Keratinocyte (primary cell): ENCODE results near the gene GALNT9.

Experiments used
- EZH2 ChIP-seq: IDR thresholded peaks from one replicate; pipeline ENCODE4 v1.6.1; 2012; ENCODE audit warnings: inconsistent platforms, mild to moderate bottlenecking, low read length, moderate library complexity
- TF ChIP-seq, protein P1 (sequence below), 3 experiments: IDR thresholded peaks in 1 of 3; conservative IDR thresholded peaks in 1 of 3; optimal IDR thresholded peaks in 1 of 3; 2 replicates in 2 of 3; 3 replicates in 1 of 3; pipeline versions ENCODE3 to v1.5.1; 2011; ENCODE audit warnings: low read length in 3 of 3, mild to moderate bottlenecking in 3 of 3, moderate library complexity in 2 of 3, control low read depth in 1 of 3, inconsistent platforms in 1 of 3; ENCODE audit not compliant: insufficient read depth in 2 of 3; ENCODE audit errors: extremely low read depth in 1 of 3

DNA sequence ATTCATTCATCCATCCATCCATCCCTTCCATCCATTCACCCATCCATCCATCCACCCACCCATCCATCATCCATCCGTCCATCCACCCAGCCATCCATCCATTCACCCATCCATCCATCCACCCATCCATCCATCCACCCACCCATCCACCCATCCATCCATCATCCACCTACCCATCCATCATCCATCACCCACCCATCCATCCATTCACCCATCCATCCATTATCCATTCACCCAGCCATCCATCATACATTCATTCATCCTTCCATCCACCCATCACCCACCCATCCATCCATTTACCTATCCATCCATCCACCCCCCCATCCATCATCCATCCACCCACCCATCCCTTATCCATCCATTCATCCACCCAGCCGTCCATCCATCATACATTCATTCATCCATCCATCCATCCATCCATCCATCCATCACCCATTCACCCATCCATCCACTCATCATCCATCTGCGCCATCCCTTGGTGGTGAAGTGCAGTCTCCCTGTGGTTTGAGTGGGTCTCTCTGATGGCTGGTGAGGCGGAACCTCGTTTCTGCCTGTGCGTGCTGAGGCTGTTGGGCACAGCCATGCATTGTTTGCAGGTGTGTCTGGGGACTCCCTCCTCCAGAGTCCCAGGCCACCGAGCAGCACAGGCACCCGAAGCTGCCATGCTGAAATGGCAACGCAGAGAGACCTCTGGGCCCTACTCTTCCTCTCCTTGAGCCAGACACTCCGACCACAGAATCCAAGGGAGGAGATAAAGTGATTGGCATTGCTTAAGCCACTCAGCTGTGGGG, 162.4 kb downstream of the GALNT9 start:
- TF ChIP-seq, protein P1, sequence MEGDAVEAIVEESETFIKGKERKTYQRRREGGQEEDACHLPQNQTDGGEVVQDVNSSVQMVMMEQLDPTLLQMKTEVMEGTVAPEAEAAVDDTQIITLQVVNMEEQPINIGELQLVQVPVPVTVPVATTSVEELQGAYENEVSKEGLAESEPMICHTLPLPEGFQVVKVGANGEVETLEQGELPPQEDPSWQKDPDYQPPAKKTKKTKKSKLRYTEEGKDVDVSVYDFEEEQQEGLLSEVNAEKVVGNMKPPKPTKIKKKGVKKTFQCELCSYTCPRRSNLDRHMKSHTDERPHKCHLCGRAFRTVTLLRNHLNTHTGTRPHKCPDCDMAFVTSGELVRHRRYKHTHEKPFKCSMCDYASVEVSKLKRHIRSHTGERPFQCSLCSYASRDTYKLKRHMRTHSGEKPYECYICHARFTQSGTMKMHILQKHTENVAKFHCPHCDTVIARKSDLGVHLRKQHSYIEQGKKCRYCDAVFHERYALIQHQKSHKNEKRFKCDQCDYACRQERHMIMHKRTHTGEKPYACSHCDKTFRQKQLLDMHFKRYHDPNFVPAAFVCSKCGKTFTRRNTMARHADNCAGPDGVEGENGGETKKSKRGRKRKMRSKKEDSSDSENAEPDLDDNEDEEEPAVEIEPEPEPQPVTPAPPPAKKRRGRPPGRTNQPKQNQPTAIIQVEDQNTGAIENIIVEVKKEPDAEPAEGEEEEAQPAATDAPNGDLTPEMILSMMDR (optimal IDR thresholded peaks at IDR 0.05 in 1 of 3, IDR thresholded peaks at IDR 0.05 in 1 of 3, conservative IDR thresholded peaks at IDR 0.05 in 1 of 3; ENCODE audit: extremely low read depth in 1 of 3, insufficient read depth in 2 of 3, low read length in 3 of 3) = no peak
- no peak for TF ChIP-seq EZH2
